H9 (cell line): ENCODE measurements around the gene SNX30. TPM values are rescaled to one million over a fixed set of nuclear protein-coding genes. Genes with fewer than 3 reads are reported as not detected.

Experiments used
- DNase-seq: peaks from one replicate; pipeline ENCODE4 v3.0.0-alpha.2; 2017
- H2AFZ ChIP-seq: one replicate; pipeline ENCODE4 v1.6.1; 2013; ENCODE audit warnings: mild to moderate bottlenecking, low read length, control low read depth, moderate library complexity
- H2AK5ac ChIP-seq: 2 replicates; pipeline ENCODE4 v1.6.1; 2013; ENCODE audit warnings: low read length, control low read depth, mixed read lengths; ENCODE audit not compliant: insufficient read length
- H2BK120ac ChIP-seq: one replicate; pipeline ENCODE4 v1.6.1; 2013; ENCODE audit warnings: low read depth, mild to moderate bottlenecking, low read length, control low read depth, inconsistent platforms; ENCODE audit not compliant: poor library complexity, severe bottlenecking
- H2BK12ac ChIP-seq: 2 replicates; pipeline ENCODE4 v1.6.1; 2013; ENCODE audit warnings: low read length, control low read depth, mixed read lengths, low read depth; ENCODE audit not compliant: insufficient read length
- H2BK15ac ChIP-seq: 2 replicates; pipeline ENCODE4 v1.6.1; 2013; ENCODE audit warnings: low read depth, low read length, control low read depth
- H2BK20ac ChIP-seq: one replicate; pipeline ENCODE4 v1.6.1; 2013; ENCODE audit warnings: low read depth, mild to moderate bottlenecking, low read length, control low read depth, inconsistent platforms; ENCODE audit not compliant: poor library complexity, severe bottlenecking
- H2BK5ac ChIP-seq: 2 replicates; pipeline ENCODE4 v1.6.1; 2013; ENCODE audit warnings: low read length, control low read depth, mixed read lengths; ENCODE audit not compliant: insufficient read length
- H3K14ac ChIP-seq: 2 replicates; pipeline ENCODE4 v1.6.1; 2013; ENCODE audit warnings: low read length, control low read depth; ENCODE audit not compliant: insufficient read depth
- H3K18ac ChIP-seq: 2 replicates; pipeline ENCODE4 v1.6.1; 2013; ENCODE audit warnings: low read depth, mild to moderate bottlenecking, mixed read lengths, low read length, control low read depth; ENCODE audit not compliant: insufficient read length
- H3K23ac ChIP-seq: 2 replicates; pipeline ENCODE4 v1.6.1; 2013; ENCODE audit warnings: low read length, control low read depth, mixed read lengths, low read depth; ENCODE audit not compliant: insufficient read length
- H3K23me2 ChIP-seq: 2 replicates; pipeline ENCODE4 v1.6.1; 2013; ENCODE audit warnings: low read depth, mild to moderate bottlenecking, mixed read lengths, low read length, control low read depth; ENCODE audit not compliant: insufficient read length, poor library complexity, severe bottlenecking
- H3K27ac ChIP-seq: 2 replicates; pipeline ENCODE4 v1.5.1; 2013; ENCODE audit warnings: low read length, control low read depth, mixed read lengths, low read depth; ENCODE audit not compliant: insufficient read length
- H3K27me3 ChIP-seq: 2 replicates; pipeline ENCODE4 v1.6.1; 2013; ENCODE audit warnings: low read length, control low read depth, inconsistent platforms; ENCODE audit not compliant: insufficient read depth
- H3K4ac ChIP-seq: 2 replicates; pipeline ENCODE4 v1.6.1; 2013; ENCODE audit warnings: low read depth, mild to moderate bottlenecking, control low read depth, inconsistent platforms, low read length, moderate library complexity
- H3K4me1 ChIP-seq: 2 replicates; pipeline ENCODE4 v1.6.1; 2013; ENCODE audit warnings: low read length, control low read depth, inconsistent platforms; ENCODE audit not compliant: insufficient read depth
- H3K4me2 ChIP-seq: 2 replicates; pipeline ENCODE4 v1.6.1; 2013; ENCODE audit warnings: low read length, control low read depth, mixed read lengths; ENCODE audit not compliant: insufficient read length, insufficient read depth
- H3K56ac ChIP-seq: 2 replicates; pipeline ENCODE4 v1.6.1; 2013; ENCODE audit warnings: low read depth, mild to moderate bottlenecking, mixed read lengths, low read length, control low read depth; ENCODE audit not compliant: insufficient read length
- H3K79me1 ChIP-seq: 2 replicates; pipeline ENCODE4 v1.6.1; 2013; ENCODE audit warnings: low read depth, mild to moderate bottlenecking, moderate library complexity, low read length, control low read depth, inconsistent platforms; ENCODE audit not compliant: insufficient read depth, poor library complexity, severe bottlenecking
- H3K79me2 ChIP-seq: 2 replicates; pipeline ENCODE4 v1.6.1; 2013; ENCODE audit warnings: low read length, control low read depth, inconsistent platforms; ENCODE audit not compliant: insufficient read depth
- H3K9ac ChIP-seq: 2 replicates; pipeline ENCODE4 v1.6.1; 2013; ENCODE audit warnings: low read length, control low read depth, mixed read lengths; ENCODE audit not compliant: insufficient read length; ENCODE audit errors: extremely low read depth
- H3K9me3 ChIP-seq: one replicate; pipeline ENCODE4 v1.6.1; 2013; ENCODE audit warnings: low read depth, low read length, inconsistent platforms; ENCODE audit not compliant: control insufficient read depth
- H3T11ph ChIP-seq: one replicate; pipeline ENCODE4 v1.6.1; 2013; ENCODE audit warnings: mild to moderate bottlenecking, low read length, control low read depth, inconsistent platforms
- H4K20me1 ChIP-seq: one replicate; pipeline ENCODE4 v1.6.1; 2013; ENCODE audit not compliant: control insufficient read depth, insufficient read length, insufficient read depth
- H4K5ac ChIP-seq: 2 replicates; pipeline ENCODE4 v1.6.1; 2013; ENCODE audit warnings: low read depth, mild to moderate bottlenecking, mixed read lengths, low read length, control low read depth; ENCODE audit not compliant: insufficient read length
- H4K8ac ChIP-seq: replicated peaks from 2 replicates; pipeline ENCODE4 v1.6.1; 2013; ENCODE audit warnings: low read length, control low read depth, mixed read lengths, low read depth; ENCODE audit not compliant: insufficient read length
- H4K91ac ChIP-seq: 2 replicates; pipeline ENCODE4 v1.6.1; 2013; ENCODE audit warnings: low read depth, mild to moderate bottlenecking, moderate library complexity, mixed read lengths, low read length, control low read depth; ENCODE audit not compliant: insufficient read length
- H3K27ac Mint-ChIP-seq, 3 experiments: 2 replicates in 2 of 3; 3 replicates in 1 of 3; pipeline ENCODE4 v1.8.0; 2020 to 2021; ENCODE audit warnings: mixed read lengths in 3 of 3, mild to moderate bottlenecking in 1 of 3, moderate library complexity in 1 of 3
- H3K27me3 Mint-ChIP-seq: 2 replicates; pipeline ENCODE4 v1.8.0; 2021; ENCODE audit warnings: low read depth, mild to moderate bottlenecking, moderate library complexity, mixed read lengths
- H3K36me3 Mint-ChIP-seq, 3 experiments: 2 replicates in 2 of 3; 3 replicates in 1 of 3; pipeline ENCODE4 v1.8.0; 2020 to 2021; ENCODE audit warnings: low read depth in 3 of 3, mixed read lengths in 3 of 3; ENCODE audit not compliant: insufficient read depth in 1 of 3
- H3K4me1 Mint-ChIP-seq, 2 experiments: 2 replicates each; pipeline ENCODE4 v1.8.0; 2020; ENCODE audit warnings: mixed read lengths in 2 of 2
- H3K4me3 Mint-ChIP-seq, 2 experiments: 2 replicates in 1 of 2; 3 replicates in 1 of 2; pipeline ENCODE4 v1.8.0; 2020 to 2021; ENCODE audit warnings: mild to moderate bottlenecking in 2 of 2, mixed read lengths in 2 of 2, moderate library complexity in 1 of 2
- H3K9me3 Mint-ChIP-seq, 2 experiments: 2 replicates in 1 of 2; 3 replicates in 1 of 2; pipeline ENCODE4 v1.8.0; 2020; ENCODE audit warnings: mild to moderate bottlenecking in 2 of 2, mixed read lengths in 2 of 2, moderate library complexity in 1 of 2
- WGBS: extraction: QIAGEN DNeasy Blood & Tissue Kit; methylation state at CpG from one replicate; pipeline ENCODE4 v1.1.7; 2013; ENCODE audit warnings: missing lambda C conversion rate, low lambda C conversion rate, mixed read lengths; ENCODE audit not compliant: insufficient read length; ENCODE audit errors: extremely low coverage; 5-methylcytosine and 5-hydroxymethylcytosine counted together
- total RNA-seq: library from RNA; stranded (reverse); gene quantifications from 2 replicates; pipeline ENCODE4 v1.2.1, GENCODE V29; 2021
- TF ChIP-seq, protein P1 (sequence below): fragments of 200-600 bp; sonication (generic); conservative IDR thresholded peaks from 3 replicates; pipeline ENCODE4 v1.8.0; 2021; ENCODE audit warnings: antibody characterized with exemption, mild to moderate bottlenecking

SNX30 gene
- total RNA-seq, 1 experiment from 2014 or later, result 10.3 TPM

DNA sequence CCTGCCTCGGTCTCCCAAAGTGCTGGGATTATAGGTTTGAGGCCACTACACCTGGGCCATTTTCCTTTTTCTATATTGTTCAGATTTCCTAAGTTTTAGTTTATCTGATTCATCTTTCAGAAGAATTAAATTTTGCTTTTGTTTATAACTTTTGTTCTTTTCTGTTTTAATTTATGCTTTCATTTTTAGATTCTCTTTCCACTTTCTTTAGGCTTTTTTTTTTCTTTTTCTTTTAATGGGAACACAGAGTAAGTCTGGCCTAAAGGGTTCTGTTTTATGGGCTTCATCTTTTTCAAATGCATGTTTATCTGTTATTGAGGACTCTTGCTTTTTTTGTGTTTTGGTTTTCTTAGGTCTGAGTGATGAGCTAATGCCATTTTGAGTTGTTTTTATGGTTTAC is 42.1 kb downstream of the SNX30 start:
- Mint-ChIP-seq H3K9me3 (no peaks in the 10 kb centered on the region), H3K27me3 (no peaks in the 10 kb centered on the region), H3K36me3 (no peaks in the 10 kb centered on the region), H3K4me3 (no peak overlapping the region), H3K27ac (peak overlapping the region in 1 of 3 experiments; percentile 14; a peak in 1 of 7 replicates), H3K4me1 (0 out of 4 replicates have a peak, but pooled peaks cover 0 to 4% of the 10 kb centered on the region in 2 experiments)
- H3K14ac ChIP-seq, result no peak overlapping the region
- WGBS, result no CpG with 5 or more reads among the region's 1 CpG
- TF ChIP-seq, protein P1, sequence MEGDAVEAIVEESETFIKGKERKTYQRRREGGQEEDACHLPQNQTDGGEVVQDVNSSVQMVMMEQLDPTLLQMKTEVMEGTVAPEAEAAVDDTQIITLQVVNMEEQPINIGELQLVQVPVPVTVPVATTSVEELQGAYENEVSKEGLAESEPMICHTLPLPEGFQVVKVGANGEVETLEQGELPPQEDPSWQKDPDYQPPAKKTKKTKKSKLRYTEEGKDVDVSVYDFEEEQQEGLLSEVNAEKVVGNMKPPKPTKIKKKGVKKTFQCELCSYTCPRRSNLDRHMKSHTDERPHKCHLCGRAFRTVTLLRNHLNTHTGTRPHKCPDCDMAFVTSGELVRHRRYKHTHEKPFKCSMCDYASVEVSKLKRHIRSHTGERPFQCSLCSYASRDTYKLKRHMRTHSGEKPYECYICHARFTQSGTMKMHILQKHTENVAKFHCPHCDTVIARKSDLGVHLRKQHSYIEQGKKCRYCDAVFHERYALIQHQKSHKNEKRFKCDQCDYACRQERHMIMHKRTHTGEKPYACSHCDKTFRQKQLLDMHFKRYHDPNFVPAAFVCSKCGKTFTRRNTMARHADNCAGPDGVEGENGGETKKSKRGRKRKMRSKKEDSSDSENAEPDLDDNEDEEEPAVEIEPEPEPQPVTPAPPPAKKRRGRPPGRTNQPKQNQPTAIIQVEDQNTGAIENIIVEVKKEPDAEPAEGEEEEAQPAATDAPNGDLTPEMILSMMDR, result no peak
- H4K20me1 ChIP-seq, result no peaks in the 10 kb centered on the region
- DNase-seq, result no peak
- H3T11ph ChIP-seq, result no peak overlapping the region
- H3K56ac ChIP-seq, result no peak overlapping the region
- H3K9me3 ChIP-seq, result no peaks in the 10 kb centered on the region
- no peaks in the 10 kb centered on the region for H3K4me1 ChIP-seq
- no peak overlapping the region for H4K8ac ChIP-seq
- no peak overlapping the region for H4K91ac ChIP-seq
- no peaks in the 10 kb centered on the region for H3K79me1 ChIP-seq
- no peak overlapping the region for H3K9ac ChIP-seq
- H2AK5ac ChIP-seq, result no peak overlapping the region
- H3K79me2 ChIP-seq, result no peaks in the 10 kb centered on the region
- no peak overlapping the region for H2BK120ac ChIP-seq
- no peak overlapping the region for H3K27ac ChIP-seq
- H2BK12ac ChIP-seq, result no peak overlapping the region
- no peak overlapping the region for H3K4me2 ChIP-seq
- no peak overlapping the region for H2BK20ac ChIP-seq
- no peak overlapping the region for H3K23ac ChIP-seq
- no peaks in the 10 kb centered on the region for H3K27me3 ChIP-seq
- H3K18ac ChIP-seq, result no peak overlapping the region
- no peak overlapping the region for H2AFZ ChIP-seq
- no peak overlapping the region for H3K4ac ChIP-seq
- H2BK15ac ChIP-seq, result no peak overlapping the region
- no peak overlapping the region for H4K5ac ChIP-seq
- no peaks in the 10 kb centered on the region for H3K23me2 ChIP-seq
- H2BK5ac ChIP-seq, result no peak overlapping the region
